ENCODE data around the gene HYAL3.

The HYAL3 gene

GRCh38 chr3:50327129-50327528 is 27.9 kb upstream of the HYAL3 start:
- Histone ChIP-seq H3K27me3 (ENCODE audit: insufficient read depth, low read length) (no peaks in the 10 kb centered on the region), H3K4me1 (ENCODE audit: control insufficient read depth, insufficient read depth, low read length, unreplicated experiment) (peaks cover 24% of the 10 kb centered on the region)

GRCh38 chr3:50326182-50326541 is 27.0 kb upstream of the HYAL3 start:
- Histone ChIP-seq H3K27ac (ENCODE audit: low read depth, low read length) (no peak overlapping the region), H3K27me3 (ENCODE audit: insufficient read depth, low read length) (no peaks in the 10 kb centered on the region), H3K79me2 (ENCODE audit: control insufficient read depth, insufficient read depth, low read length, unreplicated experiment) (peaks cover 14% of the 10 kb centered on the region), H3K4me1 (ENCODE audit: control insufficient read depth, insufficient read depth, low read length, unreplicated experiment) (peaks cover 29% of the 10 kb centered on the region), H2AFZ (ENCODE audit: low read length, unreplicated experiment) (no peak overlapping the region), H3K4me3 (ENCODE audit: low read depth, low read length) (no peak overlapping the region; the same call in 1 of the 2 replicates), H3K36me3 (ENCODE audit: insufficient read depth, low read length) (peaks cover 8% of the 10 kb centered on the region; the same call in 1 of the 2 replicates)

More at GRCh38 chr3:50327129-50327528, 27.9 kb upstream of the HYAL3 start:
- Histone ChIP-seq H3K4me3 (ENCODE audit: low read depth, low read length) (peak overlapping the region; percentile 87), H3K79me2 (ENCODE audit: control insufficient read depth, insufficient read depth, low read length, unreplicated experiment) (peaks cover 20% of the 10 kb centered on the region), H3K27ac (ENCODE audit: low read depth, low read length) (no peak overlapping the region), H3K36me3 (ENCODE audit: insufficient read depth, low read length) (peaks cover 17% of the 10 kb centered on the region; the same call in 1 of the 2 replicates), H2AFZ (ENCODE audit: low read length, unreplicated experiment) (no peak overlapping the region)

GRCh38 chr3:50325497-50326181 is 26.4 kb upstream of the HYAL3 start:
- peaks cover 7% of the 10 kb centered on the region; the same call in 1 of the 2 replicates for H3K36me3 ChIP-seq (ENCODE audit: insufficient read depth, low read length)

GRCh38 chr3:50325113-50325480 is 25.9 kb upstream of the HYAL3 start:
- no peak overlapping the region for H3K4me3 ChIP-seq (ENCODE audit: low read depth, low read length)
- H3K36me3 ChIP-seq (ENCODE audit: insufficient read depth, low read length) = peaks cover 5% of the 10 kb centered on the region; the same call in 1 of the 2 replicates
- no peak overlapping the region for H2AFZ ChIP-seq (ENCODE audit: low read length, unreplicated experiment)
- peaks cover 33% of the 10 kb centered on the region for H3K4me1 ChIP-seq (ENCODE audit: control insufficient read depth, insufficient read depth, low read length, unreplicated experiment)
- H3K27ac ChIP-seq (ENCODE audit: low read depth, low read length) = no peak overlapping the region
- H3K79me2 ChIP-seq (ENCODE audit: control insufficient read depth, insufficient read depth, low read length, unreplicated experiment) = peaks cover 18% of the 10 kb centered on the region
- no peaks in the 10 kb centered on the region for H3K27me3 ChIP-seq (ENCODE audit: insufficient read depth, low read length)

More at GRCh38 chr3:50325497-50326181, 26.4 kb upstream of the HYAL3 start:
- no peak overlapping the region for H3K27ac ChIP-seq (ENCODE audit: low read depth, low read length)
- peaks cover 29% of the 10 kb centered on the region for H3K4me1 ChIP-seq (ENCODE audit: control insufficient read depth, insufficient read depth, low read length, unreplicated experiment)
- peaks cover 14% of the 10 kb centered on the region for H3K79me2 ChIP-seq (ENCODE audit: control insufficient read depth, insufficient read depth, low read length, unreplicated experiment)
- no peak overlapping the region for H2AFZ ChIP-seq (ENCODE audit: low read length, unreplicated experiment)
- H3K27me3 ChIP-seq (ENCODE audit: insufficient read depth, low read length) = no peaks in the 10 kb centered on the region
- H3K4me3 ChIP-seq (ENCODE audit: low read depth, low read length) = no peak overlapping the region

GRCh38 chr3:50324351-50325112 is 25.3 kb upstream of the HYAL3 start:
- Histone ChIP-seq H3K4me3 (ENCODE audit: low read depth, low read length) (no peak overlapping the region), H2AFZ (ENCODE audit: low read length, unreplicated experiment) (no peak overlapping the region), H3K79me2 (ENCODE audit: control insufficient read depth, insufficient read depth, low read length, unreplicated experiment) (peaks cover 23% of the 10 kb centered on the region), H3K27ac (ENCODE audit: low read depth, low read length) (no peak overlapping the region), H3K4me1 (ENCODE audit: control insufficient read depth, insufficient read depth, low read length, unreplicated experiment) (peaks cover 35% of the 10 kb centered on the region), H3K36me3 (ENCODE audit: insufficient read depth, low read length) (peaks cover under 1% of the 10 kb centered on the region; the same call in 1 of the 2 replicates), H3K27me3 (ENCODE audit: insufficient read depth, low read length) (no peaks in the 10 kb centered on the region)

- H3K79me2 ChIP-seq (ENCODE audit: control insufficient read depth, insufficient read depth, low read length, unreplicated experiment) = peaks cover 32% of the 10 kb centered on the region
- peaks cover 7% of the 10 kb centered on the region; the same call in 1 of the 2 replicates for H3K36me3 ChIP-seq (ENCODE audit: insufficient read depth, low read length)
- no peak overlapping the region for H3K27ac ChIP-seq (ENCODE audit: low read depth, low read length)
- H3K4me1 ChIP-seq (ENCODE audit: control insufficient read depth, insufficient read depth, low read length, unreplicated experiment) = peaks cover 35% of the 10 kb centered on the region
- no peak overlapping the region for H2AFZ ChIP-seq (ENCODE audit: low read length, unreplicated experiment)
- no peaks in the 10 kb centered on the region for H3K27me3 ChIP-seq (ENCODE audit: insufficient read depth, low read length)
- H3K4me3 ChIP-seq (ENCODE audit: low read depth, low read length) = no peak overlapping the region
Measured at GRCh38 chr3:50323614-50324199, 24.5 kb upstream of the HYAL3 start.

- no peak overlapping the region for H2AFZ ChIP-seq (ENCODE audit: low read length, unreplicated experiment)
- H3K4me3 ChIP-seq (ENCODE audit: low read depth, low read length) = no peak overlapping the region
- peaks cover 33% of the 10 kb centered on the region for H3K79me2 ChIP-seq (ENCODE audit: control insufficient read depth, insufficient read depth, low read length, unreplicated experiment)
- no peaks in the 10 kb centered on the region for H3K27me3 ChIP-seq (ENCODE audit: insufficient read depth, low read length)
- H3K4me1 ChIP-seq (ENCODE audit: control insufficient read depth, insufficient read depth, low read length, unreplicated experiment) = peaks cover 35% of the 10 kb centered on the region
- no peak overlapping the region for H3K27ac ChIP-seq (ENCODE audit: low read depth, low read length)
- H3K36me3 ChIP-seq (ENCODE audit: insufficient read depth, low read length) = peaks cover 7% of the 10 kb centered on the region; the same call in 1 of the 2 replicates
Measured at GRCh38 chr3:50323092-50323600, 23.9 kb upstream of the HYAL3 start.

GRCh38 chr3:50322386-50323091 is 23.3 kb upstream of the HYAL3 start, which contains the start of gene HYAL2:
Gene HYAL2, minus strand, starts transcription at chr3:50322745. Its CDS starts 2,256 bp downstream, at chr3:50320489.
- Histone ChIP-seq H3K36me3 (ENCODE audit: insufficient read depth, low read length) (peaks cover 7% of the 10 kb centered on the region; the same call in 1 of the 2 replicates), H3K4me3 (ENCODE audit: low read depth, low read length) (peak within 1 kb of the TSS; percentile 84), H3K4me1 (ENCODE audit: control insufficient read depth, insufficient read depth, low read length, unreplicated experiment) (peaks cover 35% of the 10 kb centered on the region), H3K27me3 (ENCODE audit: insufficient read depth, low read length) (no peaks in the 10 kb centered on the region), H2AFZ (ENCODE audit: low read length, unreplicated experiment) (peak within 1 kb of the TSS; percentile 65), H3K27ac (ENCODE audit: low read depth, low read length) (peak within 1 kb of the TSS; percentile 88), H3K79me2 (ENCODE audit: control insufficient read depth, insufficient read depth, low read length, unreplicated experiment) (peaks cover 29% of the 10 kb centered on the region)

GRCh38 chr3:50322115-50322385 is 22.8 kb upstream of the HYAL3 start:
- Histone ChIP-seq H3K4me1 (ENCODE audit: control insufficient read depth, insufficient read depth, low read length, unreplicated experiment) (peaks cover 35% of the 10 kb centered on the region), H2AFZ (ENCODE audit: low read length, unreplicated experiment) (peak overlapping the region; percentile 65), H3K27me3 (ENCODE audit: insufficient read depth, low read length) (no peaks in the 10 kb centered on the region), H3K4me3 (ENCODE audit: low read depth, low read length) (peak overlapping the region; percentile 84), H3K36me3 (ENCODE audit: insufficient read depth, low read length) (peaks cover 7% of the 10 kb centered on the region; the same call in 1 of the 2 replicates), H3K79me2 (ENCODE audit: control insufficient read depth, insufficient read depth, low read length, unreplicated experiment) (peaks cover 24% of the 10 kb centered on the region), H3K27ac (ENCODE audit: low read depth, low read length) (no peak overlapping the region)
